Peyer's patch (tissue), 4 donors: ENCODE data around the gene VWA5B1.

Experiments used
- CTCF ChIP-seq, 6 experiments: fragments of 450-650 bp in 4 of 6; fragments of 200-600 bp in 2 of 6; sonication (generic) in 1 of 6; IDR thresholded peaks; one replicate each; pipeline ENCODE4 v1.5.1; 2017 to 2019; ENCODE audit warnings: antibody characterized with exemption in 6 of 6, mild to moderate bottlenecking in 3 of 6, moderate library complexity in 1 of 6
- POLR2A ChIP-seq, 2 donors: fragments of 450-650 bp; IDR thresholded peaks; one replicate each; pipeline ENCODE4 v1.5.1; 2017; ENCODE audit warnings: antibody characterized with exemption in 2 of 2, mild to moderate bottlenecking in 2 of 2, moderate library complexity in 2 of 2

GRCh38 chr1:20280906-20281305 is 9.8 kb upstream of the VWA5B1 start:
- TF ChIP-seq CTCF (IDR thresholded peaks at IDR 0.05) (no peak), POLR2A (IDR thresholded peaks at IDR 0.05) (no peak)
